ENCODE measurements around the gene HOXA10.

GRCh38 chr7:27161214-27161720, 12.9 kb downstream of the HOXA10 start:
- TF ChIP-seq TAF1 (conservative IDR thresholded peaks at IDR 0.05) (no peak), HNF4G (IDR thresholded peaks at IDR 0.05) (no peak), SP1 (IDR thresholded peaks at IDR 0.05) (no peak), GABPA (IDR thresholded peaks at IDR 0.05 in 1 of 2, conservative IDR thresholded peaks at IDR 0.05 in 1 of 2) (no peak), RAD21 (IDR thresholded peaks at IDR 0.05) (no peak), FOXA1 (IDR thresholded peaks at IDR 0.05) (no peak), YY1 (IDR thresholded peaks at IDR 0.05) (no peak)
- TF ChIP-seq, protein P1, sequence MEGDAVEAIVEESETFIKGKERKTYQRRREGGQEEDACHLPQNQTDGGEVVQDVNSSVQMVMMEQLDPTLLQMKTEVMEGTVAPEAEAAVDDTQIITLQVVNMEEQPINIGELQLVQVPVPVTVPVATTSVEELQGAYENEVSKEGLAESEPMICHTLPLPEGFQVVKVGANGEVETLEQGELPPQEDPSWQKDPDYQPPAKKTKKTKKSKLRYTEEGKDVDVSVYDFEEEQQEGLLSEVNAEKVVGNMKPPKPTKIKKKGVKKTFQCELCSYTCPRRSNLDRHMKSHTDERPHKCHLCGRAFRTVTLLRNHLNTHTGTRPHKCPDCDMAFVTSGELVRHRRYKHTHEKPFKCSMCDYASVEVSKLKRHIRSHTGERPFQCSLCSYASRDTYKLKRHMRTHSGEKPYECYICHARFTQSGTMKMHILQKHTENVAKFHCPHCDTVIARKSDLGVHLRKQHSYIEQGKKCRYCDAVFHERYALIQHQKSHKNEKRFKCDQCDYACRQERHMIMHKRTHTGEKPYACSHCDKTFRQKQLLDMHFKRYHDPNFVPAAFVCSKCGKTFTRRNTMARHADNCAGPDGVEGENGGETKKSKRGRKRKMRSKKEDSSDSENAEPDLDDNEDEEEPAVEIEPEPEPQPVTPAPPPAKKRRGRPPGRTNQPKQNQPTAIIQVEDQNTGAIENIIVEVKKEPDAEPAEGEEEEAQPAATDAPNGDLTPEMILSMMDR (IDR thresholded peaks at IDR 0.05; ENCODE audit: low read depth, low read length, missing input control): no peak
- TF ChIP-seq, protein P2, sequence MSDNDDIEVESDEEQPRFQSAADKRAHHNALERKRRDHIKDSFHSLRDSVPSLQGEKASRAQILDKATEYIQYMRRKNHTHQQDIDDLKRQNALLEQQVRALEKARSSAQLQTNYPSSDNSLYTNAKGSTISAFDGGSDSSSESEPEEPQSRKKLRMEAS (IDR thresholded peaks at IDR 0.05): no peak
